Stimulated activated CD8-positive, alpha-beta memory T cell treated with anti-CD3 and anti-CD28 coated beads, Interleukin-7, amount 100 ng/mL, for 48 hours (primary cell): ENCODE results near the gene FAM217B.
"Not testable (repeated sequence)": the region's sequence is repeated elsewhere in the genome, so short reads cannot be mapped to it uniquely, and the experiment has no call there.

ENCODE experiments used
- DNase-seq, 2 donors: peaks; one replicate each; pipeline ENCODE4 v3.0.0-alpha.2; 2020; ENCODE audit warnings: low read depth in 1 of 2; ENCODE audit errors: extremely low read depth in 1 of 2

The FAM217B gene

GRCh38 chr20:59938221-59938620, 2.0 kb upstream of the FAM217B start:
- no peak for DNase-seq

DNA sequence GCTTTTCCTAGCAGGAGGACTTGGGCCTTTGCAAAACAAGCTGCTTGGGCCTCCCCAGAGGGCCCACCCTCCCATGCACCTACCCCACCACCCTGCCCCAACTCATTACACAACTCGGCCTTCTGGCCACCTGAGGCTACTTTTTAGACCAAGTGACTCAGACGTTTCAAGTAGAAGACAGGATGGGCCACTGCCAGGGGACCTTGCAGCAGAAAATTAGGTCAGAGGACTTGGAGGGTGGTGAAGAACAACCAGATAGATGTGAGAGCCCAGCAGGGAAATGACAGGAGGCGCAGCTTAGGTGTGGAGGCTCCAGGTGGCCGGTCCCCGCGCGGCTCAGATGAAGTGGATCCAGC, 1.5 kb upstream of the FAM217B start:
- no peak for DNase-seq

GRCh38 chr20:59939052-59939878, 924 bp upstream of the FAM217B start:
- no peak for DNase-seq

DNA sequence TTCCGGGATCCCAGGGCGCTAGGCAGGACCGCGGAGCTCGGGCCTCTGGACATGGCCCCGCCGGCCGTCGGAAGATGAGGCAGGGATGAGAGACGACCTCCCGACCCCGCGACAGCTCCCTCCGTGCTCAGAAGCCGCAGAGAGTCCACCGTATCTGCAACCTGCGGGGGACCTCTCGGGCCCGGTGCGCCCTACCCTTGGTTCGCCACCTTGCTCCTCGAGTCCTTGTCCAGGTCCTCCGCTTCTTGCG, 385 bp upstream of the FAM217B start:
- no peak for DNase-seq

DNA sequence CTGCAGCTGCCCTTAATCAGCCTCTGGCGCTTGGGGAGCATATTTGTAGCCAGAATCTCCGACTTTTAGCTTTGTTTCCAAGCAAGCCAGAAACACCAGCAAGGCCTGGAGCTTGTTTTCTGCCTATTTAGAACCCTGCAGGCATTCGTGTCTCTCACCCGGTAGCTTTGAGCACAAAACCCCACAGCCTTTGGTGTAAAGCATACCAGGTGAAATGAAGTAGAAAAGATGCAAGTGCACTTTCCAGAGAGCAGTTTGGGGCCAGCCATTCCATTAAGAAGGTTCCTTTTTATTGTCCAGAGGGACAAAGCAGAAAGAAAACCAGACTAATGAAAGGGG, 736 bp downstream of the FAM217B start:
- DNase-seq = no peak

GRCh38 chr20:59942245-59942644, 2.1 kb downstream of the FAM217B start:
- DNase-seq = no peak

DNA sequence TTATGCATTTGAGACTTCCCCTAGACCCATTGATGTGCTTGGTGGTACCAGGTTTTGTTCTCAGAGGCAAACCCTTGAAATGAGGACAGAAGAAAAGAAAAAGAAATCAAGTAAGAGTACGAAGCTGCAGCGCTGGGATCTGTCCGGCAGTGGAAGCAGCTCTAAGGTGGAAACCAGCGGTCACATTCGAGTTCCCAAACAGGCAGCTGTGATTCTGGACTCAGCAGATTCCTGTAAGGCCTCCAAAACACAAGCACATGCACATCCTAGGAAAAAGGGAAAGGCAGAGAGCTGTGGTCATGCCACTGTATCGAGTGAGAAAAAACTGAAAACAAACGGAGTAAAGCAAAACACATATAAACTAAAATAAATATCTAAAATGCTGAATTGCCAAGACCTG, 4.5 kb downstream of the FAM217B start:
- no peak for DNase-seq

- DNase-seq = no peak
Measured at GRCh38 chr20:59945175-59945574, 5.0 kb downstream of the FAM217B start.

DNA sequence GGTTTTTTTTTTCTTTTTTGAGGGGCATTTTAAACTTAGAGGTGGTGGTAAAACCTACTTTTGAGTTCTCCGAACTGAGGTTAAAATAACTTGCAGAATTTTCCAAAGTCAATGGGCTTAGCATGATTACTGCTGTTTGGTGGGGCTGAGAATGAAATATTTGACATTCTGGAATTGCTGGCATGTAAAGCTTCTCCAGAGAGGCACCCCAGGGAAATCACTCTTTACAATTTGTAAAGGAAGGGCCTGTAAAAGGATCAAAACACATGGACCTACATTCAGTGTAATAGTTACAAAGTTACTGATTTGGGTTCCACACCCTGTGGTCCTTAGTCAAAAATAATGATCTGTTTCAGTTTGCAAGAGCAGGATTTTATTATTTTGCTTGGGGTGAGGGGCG, 5.5 kb downstream of the FAM217B start:
- DNase-seq = no peak

DNA sequence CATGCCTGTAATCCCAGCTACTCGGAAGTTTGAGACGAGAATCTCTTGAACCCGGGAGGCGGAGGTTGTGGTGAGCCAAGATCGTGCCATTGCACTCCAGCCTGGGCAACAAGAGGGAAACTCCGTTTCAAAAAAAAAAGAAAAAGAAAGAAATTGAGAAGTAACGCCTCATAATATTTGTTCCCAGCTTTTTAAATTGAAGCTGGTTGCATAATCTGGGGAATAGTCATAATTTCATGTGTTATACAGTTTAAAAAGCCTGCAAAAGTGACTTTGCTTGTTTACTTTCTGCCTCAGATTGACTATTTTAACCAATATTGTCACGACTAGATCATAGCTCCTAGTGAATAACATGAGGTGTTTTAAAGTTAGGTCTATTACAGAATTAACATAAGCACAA, 7.2 kb downstream of the FAM217B start:
- no peak for DNase-seq

DNA sequence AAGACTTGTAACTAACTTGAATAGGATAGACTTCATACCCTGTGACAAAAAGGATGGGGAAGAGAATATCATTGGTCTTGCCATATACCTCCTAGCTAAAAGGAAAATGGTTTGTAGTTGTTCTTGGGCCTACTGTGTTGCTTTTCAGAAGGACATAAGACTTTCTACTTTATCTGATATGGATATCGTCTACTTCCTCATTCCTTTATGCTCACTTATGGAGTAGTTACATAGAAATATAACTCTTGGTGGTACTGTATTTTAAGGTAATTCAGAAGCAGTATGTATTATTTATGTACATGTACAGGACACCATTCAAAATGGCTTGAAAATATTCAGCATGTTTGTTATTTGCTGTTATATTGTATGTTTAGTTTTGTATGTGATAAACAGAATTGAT, 8.0 kb downstream of the FAM217B start:
- DNase-seq = no peak

DNA sequence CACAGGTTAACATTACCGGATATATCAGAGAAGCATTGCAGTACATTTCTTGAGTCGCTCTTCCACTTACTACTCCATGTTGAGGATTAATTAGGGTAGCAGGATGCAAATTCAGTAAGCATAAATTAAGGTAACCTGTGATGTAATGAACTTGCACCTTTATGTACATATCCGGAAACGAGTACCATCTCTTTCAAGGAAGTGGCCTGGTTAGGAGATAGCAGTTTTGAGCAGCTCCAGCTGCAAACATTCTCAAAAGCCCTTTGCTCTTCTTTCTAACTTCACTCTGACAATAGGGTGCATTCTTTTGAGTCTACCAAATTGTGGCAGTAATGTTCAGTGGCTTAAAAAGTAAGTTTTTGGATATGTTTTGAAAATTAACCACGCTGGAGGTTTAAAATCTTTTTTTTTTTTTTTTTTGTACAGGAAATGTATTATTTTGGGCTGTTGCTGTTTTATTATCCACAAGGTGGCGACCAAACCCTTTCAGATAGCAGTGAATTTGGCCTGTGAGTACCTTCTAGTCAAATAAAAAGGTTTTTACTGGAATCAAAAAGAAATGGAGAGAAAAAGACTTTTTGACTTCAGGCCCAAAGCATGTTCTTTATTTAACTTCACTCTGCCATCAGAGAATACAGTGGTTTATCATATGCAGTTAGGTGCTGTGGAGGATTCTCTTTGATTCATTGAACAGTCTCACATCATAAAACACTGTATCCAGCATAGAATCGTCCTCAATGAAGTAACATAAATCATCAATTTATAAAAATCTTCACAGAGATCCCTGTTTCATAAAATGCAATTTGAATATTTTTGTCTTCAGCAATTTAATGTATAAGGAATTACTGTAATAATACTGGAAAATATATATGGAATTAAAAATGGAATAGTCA, 8.9 kb downstream of the FAM217B start:
- no peak for DNase-seq

DNA sequence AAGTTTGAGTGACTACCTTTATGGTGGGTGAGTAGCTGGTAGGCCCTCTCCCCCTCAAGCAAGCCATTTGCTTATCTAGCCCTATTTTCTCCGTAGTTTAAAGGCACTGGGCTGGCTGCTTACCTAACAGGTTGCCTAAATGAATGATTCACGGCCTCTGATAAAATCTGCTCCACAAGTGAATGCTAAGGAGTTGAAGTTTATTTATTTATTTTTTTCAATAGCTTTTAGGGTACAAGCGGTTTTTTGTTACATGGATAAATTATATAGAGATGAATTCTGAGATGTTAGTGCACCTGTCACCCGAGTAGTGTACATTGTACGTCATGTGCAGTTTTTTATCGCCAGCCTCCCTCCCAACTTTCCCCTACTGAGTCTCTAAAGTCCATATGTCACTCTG, 9.7 kb downstream of the FAM217B start:
- DNase-seq = no peak

DNA sequence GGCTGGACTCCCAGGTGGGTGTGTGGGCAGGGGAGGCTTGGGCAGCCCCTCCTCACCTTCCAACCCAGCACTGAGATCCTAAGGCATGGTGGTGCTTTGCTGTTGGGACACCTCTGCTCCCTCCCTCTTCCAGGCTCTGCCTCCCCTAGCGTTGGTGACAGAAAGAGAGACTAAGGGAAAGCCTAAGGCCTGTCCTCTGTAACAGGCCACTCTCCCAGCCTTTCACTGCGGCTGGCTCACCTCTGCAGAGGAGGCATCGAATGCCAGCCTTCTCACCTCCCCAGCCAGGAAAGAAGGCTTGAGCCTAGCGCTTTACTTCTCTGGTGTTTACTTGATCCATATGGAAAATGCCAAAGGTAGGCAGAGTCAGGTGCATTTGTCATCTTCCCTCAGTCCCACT, 14.5 kb downstream of the FAM217B start:
- no peak for DNase-seq

DNA sequence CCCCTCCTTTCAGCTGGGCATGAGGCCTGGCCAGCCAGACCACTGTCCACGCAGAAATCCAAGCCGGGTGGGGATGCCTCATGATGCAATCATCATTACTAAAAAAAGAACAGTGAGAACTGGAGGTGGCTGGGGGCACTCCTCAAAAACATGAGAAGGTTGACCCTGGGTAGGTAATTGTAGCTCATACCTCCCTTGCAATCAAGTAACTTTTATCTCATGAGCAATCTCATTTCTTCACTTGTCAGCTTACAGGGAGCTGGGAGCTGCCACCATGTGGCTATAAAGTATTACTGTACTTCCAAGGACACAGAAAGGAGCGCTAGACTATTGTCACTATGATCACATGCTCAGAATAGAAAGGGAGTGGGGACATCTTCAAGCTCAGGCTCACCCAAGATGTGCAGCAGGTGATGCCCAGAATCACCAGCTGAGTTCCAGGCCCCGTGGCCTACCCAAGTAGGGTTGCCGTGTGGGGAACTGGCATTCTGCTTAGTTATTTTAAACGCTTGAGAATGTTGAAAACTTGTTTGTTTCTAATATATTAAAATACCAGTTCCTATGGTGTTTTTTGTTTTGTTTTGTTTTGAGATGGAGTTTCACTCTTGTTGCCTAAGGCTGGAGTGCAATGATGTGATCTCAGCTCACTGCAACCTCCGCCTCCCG, 15.1 kb downstream of the FAM217B start:
- DNase-seq = no peak

DNA sequence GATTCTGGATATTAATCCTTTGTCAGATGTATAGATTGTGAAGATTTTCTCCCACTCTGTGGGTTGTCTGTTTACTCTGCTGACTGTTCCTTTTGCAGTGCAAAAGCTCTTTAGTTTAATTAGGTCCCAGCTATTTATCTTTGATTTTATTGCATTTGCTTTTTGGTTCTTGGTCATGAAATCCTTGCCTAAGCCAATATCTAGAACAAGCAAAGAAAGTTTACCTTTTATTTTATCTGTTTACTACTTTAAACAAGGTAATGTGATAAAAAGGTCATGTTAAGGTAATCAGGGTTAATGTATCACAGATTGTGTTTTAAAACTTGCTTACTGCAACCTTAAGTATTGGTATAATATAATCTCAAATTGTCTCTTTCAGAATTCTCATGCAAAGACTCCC, 17.4 kb downstream of the FAM217B start:
- DNase-seq = not testable (repeated sequence)

DNA sequence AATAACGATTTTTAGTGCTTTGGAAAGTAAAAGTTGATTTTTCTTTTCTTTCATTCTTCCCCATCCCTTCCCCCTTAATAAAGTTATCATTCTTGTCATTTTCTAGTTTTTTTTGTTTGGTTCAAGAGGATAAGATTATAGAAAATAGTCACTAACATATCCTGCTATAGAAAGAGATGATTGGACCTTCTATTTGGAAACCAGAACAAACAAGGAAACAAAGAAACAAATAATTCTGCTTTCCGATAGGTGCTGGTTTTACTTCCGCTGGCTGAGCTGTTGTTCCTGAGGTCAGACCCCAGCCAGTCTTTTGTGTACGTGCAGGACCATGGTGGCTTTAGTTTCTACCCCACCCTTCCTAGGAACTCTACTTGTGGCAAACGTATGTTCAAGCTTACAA, 17.9 kb downstream of the FAM217B start, which contains the start of gene CDH26:
Gene CDH26, plus strand, starts transcription at position 301 of the 400 bp plus-strand sequence. CDS start 304 bp downstream, outside the sequence.
- DNase-seq = no peak

DNA sequence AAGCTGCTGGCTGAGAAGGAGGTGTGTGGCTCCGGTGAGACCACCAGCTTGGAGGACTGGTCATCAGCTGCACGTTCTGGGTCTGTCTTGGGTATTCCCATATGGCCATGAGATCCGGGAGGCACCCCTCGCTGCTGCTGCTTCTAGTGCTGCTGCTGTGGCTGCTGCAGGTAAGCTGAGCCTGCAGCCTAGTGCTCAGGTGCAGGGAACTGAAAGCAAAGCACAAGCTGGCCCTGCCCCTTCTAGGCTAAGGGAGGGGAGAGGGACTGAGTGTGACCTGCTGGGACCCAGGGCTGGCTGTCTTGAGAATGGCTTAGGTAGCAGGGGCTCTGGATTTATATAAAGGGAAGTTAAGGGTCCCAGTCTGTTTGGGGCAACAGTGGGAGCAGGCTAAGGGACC, 18.4 kb downstream of the FAM217B start:
- DNase-seq = no peak

DNA sequence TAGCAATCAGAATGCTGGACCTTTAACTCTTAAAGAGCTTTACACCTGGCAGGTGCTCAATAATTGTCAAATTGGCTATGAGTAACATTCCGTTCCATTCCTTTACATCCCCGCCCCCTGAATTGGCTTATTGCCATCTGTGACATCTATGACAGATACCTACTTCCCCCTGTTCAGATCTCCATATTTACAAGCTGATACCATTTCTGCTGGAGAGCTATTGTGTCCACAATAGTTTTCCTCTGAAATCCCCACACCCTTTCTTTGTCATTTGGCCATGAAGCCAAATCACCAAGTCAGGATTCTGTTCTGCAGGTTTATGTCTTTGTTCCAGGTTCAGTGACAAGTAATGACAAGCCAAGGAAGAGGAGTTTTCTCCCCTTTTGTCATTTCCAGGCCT, 21.2 kb downstream of the FAM217B start:
- DNase-seq = no peak

DNA sequence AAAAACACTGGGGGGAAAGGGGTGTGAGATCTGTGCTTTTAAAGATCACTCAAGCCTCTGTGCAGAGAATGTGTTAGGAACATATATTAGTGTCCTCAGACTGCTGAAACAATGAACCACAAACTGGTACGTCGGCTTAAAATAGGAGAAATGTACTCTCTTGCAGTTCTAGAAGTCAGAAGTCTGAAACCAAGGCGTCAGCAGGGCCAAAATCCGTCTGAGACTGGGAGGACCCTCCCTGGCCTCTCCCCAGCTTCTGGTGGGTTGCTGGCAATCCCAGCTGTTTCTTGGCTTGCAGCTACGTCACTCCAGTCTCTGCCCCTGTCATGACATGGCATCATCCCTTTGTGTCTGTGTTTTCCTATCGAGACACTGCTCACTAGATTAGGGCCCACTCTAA, 22.0 kb downstream of the FAM217B start:
- DNase-seq = no peak

DNA sequence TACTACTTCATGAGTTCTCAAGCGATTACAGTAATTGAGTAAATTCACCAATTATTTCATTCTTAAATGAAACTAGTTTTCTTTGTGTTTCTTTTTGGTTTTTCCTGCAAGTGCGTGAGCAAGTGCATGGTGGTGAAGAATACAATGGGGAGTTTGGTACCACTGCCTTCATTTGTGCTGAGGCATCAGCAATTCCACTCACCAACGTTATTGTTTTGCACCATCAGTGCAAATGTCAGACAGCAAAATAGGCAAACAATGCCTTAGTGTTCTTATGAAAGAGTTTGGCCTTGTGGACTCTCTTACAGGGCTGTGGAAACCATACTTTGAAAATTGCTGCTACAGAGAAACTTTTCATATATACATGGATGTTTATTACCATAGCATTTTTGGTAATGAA, 26.2 kb downstream of the FAM217B start:
- no peak for DNase-seq

DNA sequence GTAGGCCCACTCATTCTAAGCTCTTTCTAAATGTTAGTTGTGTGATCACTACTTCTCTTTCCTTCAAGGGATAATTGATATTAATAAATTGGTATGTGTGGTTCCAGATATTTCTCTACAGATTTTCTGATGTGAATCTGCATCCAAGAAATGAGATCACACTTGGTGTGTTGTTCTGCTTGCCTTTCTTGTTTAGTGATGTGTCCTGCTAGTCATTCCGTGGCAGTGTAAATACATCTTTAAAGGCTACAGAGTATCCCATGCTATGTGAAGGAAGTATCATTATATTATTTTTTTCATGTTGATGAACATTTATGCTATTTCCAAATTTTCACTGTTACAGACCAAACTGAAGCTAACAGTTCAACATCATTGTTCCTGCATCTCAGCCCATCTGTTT, 31.2 kb downstream of the FAM217B start:
- no peak for DNase-seq
